Suprapubic skin (tissue), 4 donors: Measurements from ENCODE around the gene NQO2. TPM values are rescaled to one million over a fixed set of nuclear protein-coding genes. Genes with fewer than 3 reads are reported as not detected.
"Not testable (repeated sequence)": the region's sequence is repeated elsewhere in the genome, so short reads cannot be mapped to it uniquely, and the experiment has no call there.

Source experiments
- DNase-seq, 2 donors: peaks; one replicate each; pipeline ENCODE4 v3.0.0-alpha.2; 2019; ENCODE audit warnings: low spot score in 2 of 2
- H3K27ac ChIP-seq: fragments of 200-600 bp; sonication (generic); one replicate; pipeline ENCODE4 v1.5.1; 2019
- H3K27me3 ChIP-seq: fragments of 200-600 bp; sonication (generic); one replicate; pipeline ENCODE4 v1.5.1; 2019
- H3K36me3 ChIP-seq: fragments of 200-600 bp; sonication (generic); one replicate; pipeline ENCODE4 v1.5.1; 2019
- H3K4me1 ChIP-seq: fragments of 200-600 bp; sonication (generic); one replicate; pipeline ENCODE4 v1.5.1; 2019
- H3K4me3 ChIP-seq: fragments of 200-600 bp; sonication (generic); one replicate; pipeline ENCODE4 v1.5.1; 2019; ENCODE audit warnings: mild to moderate bottlenecking
- H3K9me3 ChIP-seq: fragments of 200-600 bp; sonication (generic); one replicate; pipeline ENCODE4 v1.5.1; 2019
- CTCF ChIP-seq, 2 donors: fragments of 200-600 bp in 1 of 2; fragments of 450-650 bp in 1 of 2; sonication (generic) in 1 of 2; IDR thresholded peaks; one replicate each; pipeline ENCODE4 v1.5.1; 2016 to 2019; ENCODE audit warnings: antibody characterized with exemption in 2 of 2, mild to moderate bottlenecking in 1 of 2, moderate library complexity in 1 of 2
- EP300 ChIP-seq: sonication (generic); formaldehyde crosslinking; IDR thresholded peaks from one replicate; pipeline ENCODE4 v1.6.1; 2017; ENCODE audit warnings: antibody characterized with exemption
- POLR2A ChIP-seq, 2 donors: fragments of 450-650 bp; IDR thresholded peaks; one replicate each; pipeline ENCODE4 v1.6.1; 2017; ENCODE audit warnings: antibody characterized with exemption in 2 of 2, mild to moderate bottlenecking in 2 of 2, moderate library complexity in 2 of 2
- POLR2AphosphoS5 ChIP-seq, 3 donors: sonication (generic); formaldehyde crosslinking; IDR thresholded peaks; one replicate each; pipeline ENCODE4 v1.6.1; 2017; ENCODE audit warnings: antibody characterized with exemption in 3 of 3
- WGBS: methylation state at CpG from one replicate; pipeline ENCODE4 v1.1.5; 2018; 5-methylcytosine and 5-hydroxymethylcytosine counted together
- total RNA-seq, 4 donors: library from RNA; depleted of rRNA; stranded (reverse); fragments of >200 nt; gene quantifications; one replicate each; pipeline ENCODE4 v1.1.0, GENCODE V29; 2016

Gene NQO2
- total RNA-seq, 4 donors from 2014 or later: 22.8 to 40.4 (median 38.3) TPM

GRCh38 chr6:3005874-3006273, 6.2 kb downstream of the NQO2 start:
- peaks cover 59% of the 10 kb centered on the region for H3K36me3 ChIP-seq
- H3K9me3 ChIP-seq: no peaks in the 10 kb centered on the region
- TF ChIP-seq POLR2A (IDR thresholded peaks at IDR 0.05) (no peak), POLR2AphosphoS5 (IDR thresholded peaks at IDR 0.05) (no peak), CTCF (IDR thresholded peaks at IDR 0.05) (no peak), EP300 (no peak)
- no peaks in the 10 kb centered on the region for H3K27me3 ChIP-seq
- DNase-seq: peak; percentile 43 to 49
- 97% methylated on average over 5 of the region's 9 CpGs for WGBS
- H3K4me3 ChIP-seq: no peak overlapping the region
- H3K4me1 ChIP-seq: peaks cover 18% of the 10 kb centered on the region
- no peak overlapping the region for H3K27ac ChIP-seq

GRCh38 chr6:3006476-3006875, 6.8 kb downstream of the NQO2 start:
- peak in 1 of 2 donors; percentile 13 for DNase-seq
- Histone ChIP-seq H3K27me3 (no peaks in the 10 kb centered on the region), H3K9me3 (no peaks in the 10 kb centered on the region), H3K4me3 (no peak overlapping the region), H3K36me3 (peaks cover 65% of the 10 kb centered on the region), H3K4me1 (peaks cover 12% of the 10 kb centered on the region), H3K27ac (no peak overlapping the region)
- 88% methylated on average over 5 of the region's 5 CpGs for whole genome bisulfite sequencing
- TF ChIP-seq EP300 (no peak), POLR2AphosphoS5 (IDR thresholded peaks at IDR 0.05) (no peak), CTCF (IDR thresholded peaks at IDR 0.05) (no peak), POLR2A (IDR thresholded peaks at IDR 0.05) (no peak)

- 93% methylated on average over 3 of the region's 3 CpGs for WGBS
- peaks cover 74% of the 10 kb centered on the region for H3K36me3 ChIP-seq
Measured at GRCh38 chr6:3007571-3007970, 7.9 kb downstream of the NQO2 start.

GRCh38 chr6:3008712-3009265, 9.1 kb downstream of the NQO2 start:
- not testable (repeated sequence) for H3K4me3 ChIP-seq, H3K27ac ChIP-seq, H3K27me3 ChIP-seq, H3K4me1 ChIP-seq, H3K9me3 ChIP-seq
- DNase-seq: peak; percentile 21 to 32
- WGBS: 94% methylated on average over 17 of the region's 17 CpGs
- H3K36me3 ChIP-seq: peaks cover 78% of the 10 kb centered on the region

More at GRCh38 chr6:3007571-3007970, 7.9 kb downstream of the NQO2 start:
- H3K4me1 ChIP-seq: peaks cover under 1% of the 10 kb centered on the region
- no peak for TF ChIP-seq POLR2AphosphoS5 (IDR thresholded peaks at IDR 0.05)
- TF ChIP-seq CTCF (IDR thresholded peaks at IDR 0.05): no peak
- no peak for TF ChIP-seq POLR2A (IDR thresholded peaks at IDR 0.05)
- TF ChIP-seq EP300: no peak
- no peaks in the 10 kb centered on the region for H3K27me3 ChIP-seq
- H3K27ac ChIP-seq: no peak overlapping the region
- DNase-seq: peak; percentile 5 to 11
- H3K4me3 ChIP-seq: no peak overlapping the region
- H3K9me3 ChIP-seq: no peaks in the 10 kb centered on the region

GRCh38 chr6:3009930-3010329, 10.2 kb downstream of the NQO2 start:
- no peaks in the 10 kb centered on the region for H3K9me3 ChIP-seq
- peaks cover 79% of the 10 kb centered on the region for H3K36me3 ChIP-seq

More at GRCh38 chr6:3009930-3010329, 10.2 kb downstream of the NQO2 start:
- DNase-seq: peak in 1 of 2 donors; percentile 20
- no peak overlapping the region for H3K4me3 ChIP-seq
- no peaks in the 10 kb centered on the region for H3K27me3 ChIP-seq
- no peak for TF ChIP-seq POLR2AphosphoS5 (IDR thresholded peaks at IDR 0.05)
- TF ChIP-seq EP300: no peak
- no peak for TF ChIP-seq CTCF (IDR thresholded peaks at IDR 0.05)
- no peak for TF ChIP-seq POLR2A (IDR thresholded peaks at IDR 0.05)
- no peak overlapping the region for H3K27ac ChIP-seq
- peaks cover 4% of the 10 kb centered on the region for H3K4me1 ChIP-seq
- 94% methylated on average over 3 of the region's 3 CpGs for WGBS
